NCI-H460 (cell line): ENCODE data around the gene MICB. TPM values are rescaled to one million over a fixed set of nuclear protein-coding genes. Genes with fewer than 3 reads are reported as not detected.
"Not testable (repeated sequence)": the region's sequence is repeated elsewhere in the genome, so short reads cannot be mapped to it uniquely, and the experiment has no call there.

Experiments
- DNase-seq: peaks from one replicate; pipeline ENCODE4 v3.0.0-alpha.2; 2016; ENCODE audit warnings: low read depth; ENCODE audit errors: extremely low read depth
- total RNA-seq: library from RNA; depleted of rRNA; stranded (reverse); fragments of >200 nt; shearing (Covaris generic); gene quantifications from 2 replicates; pipeline ENCODE4 v1.2.3, GENCODE V29; 2014

MICB gene
- total RNA-seq, 1 experiment from 2014 or later = 6.8 TPM

DNA sequence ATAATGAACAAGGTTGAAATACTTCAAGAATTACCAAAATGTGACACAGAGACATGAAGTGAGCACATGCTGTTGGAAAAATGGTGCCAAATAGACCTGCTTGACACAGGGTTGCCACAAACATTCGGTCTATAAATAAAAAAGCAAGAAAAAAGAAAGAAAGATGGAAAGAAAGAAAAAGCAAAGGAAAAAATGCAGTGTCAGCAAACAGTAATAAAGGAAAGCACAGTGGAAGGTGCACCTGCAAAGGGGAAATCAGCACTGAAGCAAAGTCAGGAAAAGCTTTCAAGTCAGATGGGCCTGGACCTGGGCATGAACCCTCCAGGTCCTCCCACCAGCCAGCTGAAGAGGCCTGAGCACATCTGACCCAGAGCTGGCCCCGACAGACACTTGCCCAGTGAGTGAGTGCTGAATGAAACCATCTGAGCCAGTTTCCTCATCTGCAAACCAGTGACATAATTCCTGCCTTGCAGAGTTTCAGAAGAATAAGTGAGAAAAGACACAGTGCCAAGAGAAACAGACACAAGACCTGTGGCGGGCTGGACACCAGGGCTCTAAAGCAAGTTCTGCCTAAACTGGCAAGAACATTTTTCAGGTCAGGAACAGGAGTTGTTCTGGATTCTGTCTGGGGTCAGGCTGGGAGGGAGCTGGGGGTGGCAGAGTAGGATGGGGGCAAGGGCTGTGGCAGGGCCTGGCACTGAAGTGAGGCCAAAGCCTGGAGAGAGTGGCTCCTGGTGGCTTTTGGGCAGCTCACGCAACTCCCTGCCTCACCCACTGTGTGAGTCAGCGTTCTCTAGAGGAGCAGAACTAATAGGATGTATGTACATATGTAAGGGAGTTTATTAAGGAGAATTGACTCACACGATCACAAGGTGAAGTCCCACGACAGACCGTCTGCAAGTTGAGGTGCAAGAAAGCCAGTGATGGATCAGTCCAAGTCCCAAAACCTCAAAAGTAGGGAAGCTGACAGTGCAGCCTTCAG is 23.9 kb upstream of the MICB start:
- DNase-seq = peak; percentile 44

DNA sequence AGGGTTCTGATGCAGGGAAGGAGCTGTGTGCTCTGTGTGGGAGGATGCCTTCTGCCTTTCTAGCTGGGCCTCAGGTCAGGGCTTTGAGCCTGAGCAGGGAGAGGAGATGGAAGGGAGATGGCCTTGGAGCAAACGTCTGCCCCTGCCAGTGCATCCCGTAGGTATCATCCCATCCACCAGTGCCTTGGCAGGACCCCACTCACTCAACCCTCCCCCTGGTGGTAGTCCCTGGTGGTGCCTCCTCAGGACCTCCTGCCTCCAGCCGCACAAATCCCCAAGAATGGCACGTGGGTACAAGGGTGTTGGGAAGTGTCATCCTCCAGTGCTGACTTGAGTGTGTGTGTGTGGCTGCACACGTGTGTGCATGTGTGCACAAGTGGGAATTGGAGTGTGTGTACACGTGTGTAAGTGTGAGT is 23.1 kb upstream of the MICB start:
- DNase-seq = no peak

DNA sequence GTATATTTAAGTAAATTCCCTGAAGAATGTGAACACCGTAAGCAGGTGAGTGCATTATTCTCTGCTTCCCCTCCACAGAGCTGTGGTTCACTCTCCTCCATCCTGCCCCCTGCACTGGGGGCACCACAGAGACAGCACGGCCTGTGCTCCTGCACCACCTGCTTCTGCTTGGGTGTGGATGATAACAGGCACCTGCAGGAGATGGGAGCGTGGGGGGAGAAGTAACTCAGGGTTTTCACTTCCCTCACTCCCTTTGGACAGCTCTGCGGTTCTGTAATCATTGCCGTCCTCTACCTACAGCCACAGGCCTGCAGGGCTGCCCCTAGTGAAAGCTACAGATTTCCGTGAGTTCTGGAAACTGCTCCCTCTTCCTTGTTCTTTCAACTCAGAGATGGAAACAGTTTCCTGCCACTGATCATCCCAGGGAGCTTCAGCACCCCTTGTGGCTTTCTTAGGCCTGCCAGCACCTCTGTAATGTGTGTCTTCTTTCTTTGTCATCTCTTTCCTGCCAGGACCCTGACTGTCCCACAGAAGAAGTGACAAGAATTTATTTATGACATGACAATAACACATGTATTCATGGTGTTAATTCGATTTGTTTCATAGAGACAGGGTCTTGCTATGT is 21.3 kb upstream of the MICB start:
- DNase-seq = no peak

GRCh38 chr6:31477521-31477920 is 20.4 kb upstream of the MICB start:
- no peak for DNase-seq

GRCh38 chr6:31478186-31478950 is 19.6 kb upstream of the MICB start:
- DNase-seq = no peak

DNA sequence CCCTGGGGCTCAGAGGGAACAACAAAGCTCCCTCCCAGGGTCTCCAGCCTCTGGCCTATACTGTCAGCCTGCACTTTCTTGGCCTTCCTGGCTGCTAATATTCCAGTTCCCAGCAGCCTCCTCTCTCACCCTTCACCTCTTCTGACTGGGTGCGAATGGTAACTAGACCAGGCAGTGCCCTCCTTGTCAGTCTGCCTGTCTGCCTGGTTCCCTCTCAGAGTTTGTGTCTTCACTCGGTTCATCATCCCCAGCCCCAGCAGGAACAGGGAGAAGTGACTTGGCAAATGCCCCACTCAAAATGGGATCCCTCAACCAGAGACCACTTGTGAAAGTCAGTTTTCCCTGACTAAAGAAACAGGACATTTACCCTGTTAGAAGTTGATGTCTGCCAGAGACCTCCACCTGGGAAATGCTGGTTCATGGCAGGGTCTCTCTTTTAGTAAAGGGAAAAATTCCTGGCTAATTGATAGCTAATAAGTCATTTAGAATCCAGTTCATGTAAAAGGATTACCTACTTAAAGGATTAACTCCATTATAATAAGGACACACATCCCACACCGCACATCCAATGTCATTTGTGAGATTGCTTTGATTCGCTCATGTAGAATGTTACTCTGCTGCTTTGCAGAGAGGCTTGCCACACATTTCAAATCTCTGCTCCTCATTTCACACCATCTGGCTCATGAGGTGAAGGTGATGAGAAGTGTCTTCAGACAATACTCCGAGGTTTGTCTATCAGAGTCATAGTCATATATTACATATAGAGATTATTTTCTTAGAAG is 18.6 kb upstream of the MICB start:
- DNase-seq = no peak

GRCh38 chr6:31479933-31480535 is 17.9 kb upstream of the MICB start:
- DNase-seq = no peak

DNA sequence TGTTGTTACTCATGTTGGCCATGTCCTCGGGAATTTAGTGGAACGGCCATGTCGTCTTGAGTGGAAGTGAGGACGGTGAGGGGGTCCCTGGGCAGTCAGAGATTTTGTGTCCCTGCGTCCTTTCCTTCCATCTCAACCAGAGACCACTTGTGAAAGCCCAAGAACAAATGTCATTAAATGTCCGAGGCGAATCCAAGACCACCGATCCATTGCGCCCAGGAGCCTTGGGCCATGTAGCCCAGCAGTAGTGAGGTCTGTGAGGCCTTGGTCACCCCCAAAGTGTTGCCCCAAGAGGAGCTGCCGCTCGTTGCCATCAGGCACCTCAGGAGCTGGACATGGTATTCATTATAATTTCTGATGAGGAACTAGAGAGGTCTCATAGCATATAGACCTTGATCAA is 17.4 kb upstream of the MICB start:
- DNase-seq = no peak

GRCh38 chr6:31483392-31483791 is 14.6 kb upstream of the MICB start:
- no peak for DNase-seq

DNA sequence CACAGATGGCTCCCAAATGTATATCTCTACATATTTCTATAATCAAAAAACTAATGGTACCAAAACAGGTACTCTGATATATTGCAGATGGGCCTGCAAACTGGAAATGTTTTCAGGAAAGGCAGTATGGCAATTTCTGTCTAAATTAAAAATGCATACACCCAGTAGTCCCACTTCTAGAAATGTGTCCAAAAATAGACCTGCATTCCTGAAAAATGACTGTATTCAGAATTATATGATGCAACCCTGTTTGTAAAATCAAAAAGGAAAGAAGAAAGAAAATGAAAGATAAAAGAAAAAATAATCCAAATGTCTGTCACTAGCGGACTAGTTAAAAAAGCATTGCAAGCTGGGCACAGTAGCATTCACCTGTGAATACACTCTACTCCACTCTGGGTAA is 12.9 kb upstream of the MICB start:
- no peak for DNase-seq

DNA sequence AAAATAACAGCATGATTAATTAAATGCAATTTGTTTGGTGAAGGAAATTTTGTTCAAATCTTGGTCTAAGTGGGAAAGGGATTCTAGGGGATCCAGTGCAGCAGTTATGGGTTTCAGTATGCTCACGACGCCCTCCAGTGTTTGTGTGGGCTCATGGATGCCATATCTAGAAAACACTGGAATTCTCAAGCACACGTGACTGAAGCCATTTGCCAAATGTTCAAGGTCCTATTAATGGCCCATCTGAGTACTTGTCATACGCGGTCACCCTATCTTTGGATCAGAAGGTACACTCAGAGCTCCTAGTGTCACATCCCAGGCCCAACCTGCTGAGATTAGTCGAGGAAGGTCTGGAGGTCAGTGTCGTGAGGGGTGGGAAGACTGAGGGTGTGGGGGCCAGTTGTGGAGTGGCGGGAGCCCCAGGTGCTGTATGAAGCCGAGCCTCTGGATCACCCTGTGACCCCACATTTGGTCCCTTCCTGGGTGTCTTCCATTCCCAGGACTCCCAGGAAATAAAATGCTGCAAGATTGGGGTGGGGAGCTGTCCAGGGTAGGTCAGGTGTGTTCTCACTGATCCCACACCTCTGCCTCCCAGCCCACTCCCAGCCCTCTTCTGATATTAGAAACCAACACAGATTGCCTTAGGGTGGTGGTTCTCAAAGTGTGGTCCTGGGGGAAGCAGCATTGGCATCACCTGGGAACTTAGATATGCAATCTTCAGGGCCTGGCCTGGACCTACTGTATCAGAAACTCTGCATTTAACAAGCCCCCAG is 11.7 kb upstream of the MICB start:
- not testable (repeated sequence) for DNase-seq

DNA sequence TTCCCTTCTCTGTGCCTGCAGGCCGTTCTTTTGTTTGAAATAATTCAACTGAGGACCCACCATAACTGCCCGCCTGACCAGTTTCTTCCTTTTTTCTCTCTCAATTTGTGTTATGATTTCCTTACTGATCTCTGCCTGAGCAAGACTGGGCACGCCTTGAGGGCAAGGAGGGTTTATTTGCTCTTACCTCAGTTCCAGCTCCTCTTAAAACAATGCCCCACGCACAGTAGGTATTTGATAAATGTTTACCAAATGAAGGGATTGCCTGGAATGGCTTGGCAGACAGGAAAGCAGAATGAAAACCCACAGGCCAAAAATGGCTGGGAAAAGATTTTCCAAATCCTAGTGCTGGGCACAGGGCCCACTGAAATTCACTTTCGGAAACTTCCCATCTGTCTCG is 10.3 kb upstream of the MICB start:
- DNase-seq = not testable (repeated sequence)

DNA sequence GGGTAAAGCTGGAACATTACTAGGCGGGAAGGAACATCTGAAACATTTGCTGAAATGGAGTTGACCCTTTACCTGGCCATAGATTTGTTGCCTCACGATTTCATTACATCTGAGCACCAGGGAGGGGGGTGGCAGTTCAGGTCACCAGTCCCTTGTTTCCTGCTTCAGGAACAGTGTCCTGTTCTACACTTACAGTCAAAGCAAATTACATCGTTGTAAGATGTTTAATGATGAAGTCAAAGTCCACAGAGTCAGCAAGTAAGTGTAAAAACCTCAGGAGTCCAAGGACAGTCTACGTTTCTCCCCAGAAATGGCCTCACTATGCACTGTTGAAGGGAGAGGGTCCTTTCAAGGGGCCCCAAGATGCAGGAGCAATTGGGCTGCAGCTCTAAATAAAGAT is 8.9 kb upstream of the MICB start:
- DNase-seq = no peak

GRCh38 chr6:31490115-31490873 is 7.7 kb upstream of the MICB start:
- no peak for DNase-seq

DNA sequence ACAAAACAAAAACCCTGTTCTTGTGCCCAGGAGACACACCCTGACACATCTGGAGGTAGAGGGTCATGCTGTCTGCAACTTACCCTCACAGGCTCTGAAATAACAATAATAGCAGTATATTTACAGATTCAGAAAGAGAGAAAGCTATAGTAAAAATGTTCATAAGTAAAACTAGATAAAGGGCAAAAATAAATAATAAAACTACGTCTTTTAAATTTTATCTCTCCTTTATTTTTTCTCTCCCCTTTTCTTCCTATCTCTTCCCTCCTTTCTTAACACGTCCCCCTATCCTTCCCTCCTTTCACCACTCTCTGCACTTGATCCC is 4.4 kb upstream of the MICB start:
- DNase-seq = not testable (repeated sequence)

GRCh38 chr6:31493875-31494694 is 3.9 kb upstream of the MICB start:
- peak; percentile 63 for DNase-seq

DNA sequence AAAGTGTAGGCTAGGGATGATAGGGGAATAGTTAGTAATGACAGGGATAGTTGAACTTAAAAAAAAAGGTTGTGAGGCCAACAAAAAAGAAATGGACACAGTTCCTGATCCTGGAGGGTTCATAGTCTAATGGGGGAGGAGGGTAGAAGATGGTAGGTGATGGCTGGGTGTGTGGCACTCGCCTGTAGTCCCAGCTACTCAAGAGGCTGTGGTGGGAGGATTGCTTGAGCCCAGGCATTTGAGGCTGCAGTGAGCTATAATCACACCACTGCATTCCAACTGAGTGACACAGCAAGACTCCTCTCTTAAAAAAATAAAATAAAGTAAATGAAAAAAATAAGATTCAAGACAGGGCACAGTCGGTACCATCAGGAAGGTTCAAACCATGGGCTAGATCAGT is 2.4 kb upstream of the MICB start:
- no peak for DNase-seq

- not testable (repeated sequence) for DNase-seq
Measured at GRCh38 chr6:31496826-31497225, 1.1 kb upstream of the MICB start.
